Right lobe of liver (tissue), 6 donors: ENCODE results near the gene BTBD8. TPM values are rescaled to one million over a fixed set of nuclear protein-coding genes. Genes with fewer than 3 reads are reported as not detected.

Experiments used
- ATAC-seq, 4 donors: fragments of 200-7000 bp; cut with Tn5 transposase; one replicate each; pipeline ENCODE4 v1.9.1; 2020; ENCODE audit warnings: mild to moderate bottlenecking in 4 of 4, moderate library complexity in 4 of 4
- DNase-seq, 3 donors: peaks; one replicate each; pipeline ENCODE4 v3.0.0-alpha.2; 2020
- H3K27ac ChIP-seq, 3 donors: fragments of 200-600 bp; one replicate each; pipeline ENCODE4 v1.8.0; 2022
- H3K27me3 ChIP-seq, 2 donors: fragments of 200-600 bp; one replicate each; pipeline ENCODE4 v1.8.0; 2022
- H3K36me3 ChIP-seq, 4 donors: fragments of 200-600 bp; sonication (generic) in 1 of 4; one replicate each; pipeline versions ENCODE4 v1.5.1 to v1.8.0; 2017 to 2022; ENCODE audit warnings: control low read depth in 1 of 4
- H3K4me1 ChIP-seq, 4 donors: fragments of 200-600 bp; sonication (generic) in 1 of 4; one replicate each; pipeline versions ENCODE4 v1.5.1 to v1.8.0; 2017 to 2022; ENCODE audit warnings: control low read depth in 1 of 4
- H3K4me3 ChIP-seq, 3 donors: fragments of 200-600 bp; one replicate each; pipeline ENCODE4 v1.8.0; 2022
- H3K9me3 ChIP-seq, 4 donors: fragments of 200-600 bp; sonication (generic) in 1 of 4; one replicate each; pipeline versions ENCODE4 v1.5.1 to v1.8.0; 2017 to 2022; ENCODE audit warnings: control low read depth in 1 of 4
- POLR2A ChIP-seq: fragments of 450-650 bp; IDR thresholded peaks from one replicate; pipeline ENCODE4 v1.6.1; 2017; ENCODE audit warnings: antibody characterized with exemption, mild to moderate bottlenecking
- WGBS: methylation state at CpG from one replicate; pipeline ENCODE4 v1.1.6; 2018; ENCODE audit warnings: low coverage, low lambda C conversion rate; ENCODE audit not compliant: insufficient coverage; ENCODE audit errors: missing lambda C conversion rate; 5-methylcytosine and 5-hydroxymethylcytosine counted together
- intact Hi-C, 2 donors: fragments of 100-400 bp; cut with DNase I; formaldehyde crosslinking; loops; one replicate each; pipeline versions ENCODE4 v1.11.2 to v1.14.1; 2022
- total RNA-seq, 6 experiments: library from RNA; depleted of rRNA in 2 of 6; stranded (reverse); fragments of >200 nt in 2 of 6; fragmentation: NEBNext Ultra II Directional in 3 of 6; extraction: Animal tissue kit (Norgen Biotek cat#: 25700) in 3 of 6; gene quantifications; one replicate each; pipeline versions ENCODE4 v1.1.0 to v1.2.4, GENCODE V29; 2016 to 2023
- TF ChIP-seq, protein P1 (sequence below), 4 donors: fragments of 200-600 bp in 3 of 4; fragments of 450-650 bp in 1 of 4; IDR thresholded peaks; one replicate each; pipeline versions ENCODE4 v1.5.1 to v1.8.0; 2016 to 2022; ENCODE audit warnings: antibody characterized with exemption in 4 of 4, mild to moderate bottlenecking in 2 of 4
- donor health status: DM: no; HTN: yes; CAD: no.
- donor health status: DM: no; HTN: no; CAD: no.
- donor health status: DM: no; HTN: no; CAD: no.
- donor health status: DM: no; HTN: yes; CAD: no.
- donor health status: DM: no; HTN: yes; CAD: no.

BTBD8 gene
- total RNA-seq, 6 experiments from 2014 or later = 1.8 to 3.0 (median 2.1) TPM

DNA sequence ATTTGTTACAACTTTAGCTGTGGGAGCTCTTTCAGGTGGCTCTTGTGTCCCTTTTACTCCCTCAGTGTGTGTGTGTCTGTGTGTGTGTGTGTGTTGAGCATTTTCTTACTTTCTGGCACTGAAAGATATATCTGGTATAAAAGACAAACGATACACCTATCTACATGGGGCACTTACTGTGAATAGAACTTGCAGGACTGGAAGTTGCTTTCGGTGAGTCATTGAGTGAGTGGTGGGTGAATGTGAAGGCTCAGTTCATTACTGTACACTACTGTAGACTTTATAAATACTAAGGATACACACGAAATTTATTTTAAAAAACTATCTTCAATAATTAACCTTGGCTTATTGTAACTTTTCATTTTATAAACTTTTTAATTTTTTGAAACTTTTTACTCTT lies 38.7 kb downstream of the BTBD8 start:
- H3K27me3 ChIP-seq = no peaks in the 10 kb centered on the region
- no peak for TF ChIP-seq POLR2A
- TF ChIP-seq, protein P1, sequence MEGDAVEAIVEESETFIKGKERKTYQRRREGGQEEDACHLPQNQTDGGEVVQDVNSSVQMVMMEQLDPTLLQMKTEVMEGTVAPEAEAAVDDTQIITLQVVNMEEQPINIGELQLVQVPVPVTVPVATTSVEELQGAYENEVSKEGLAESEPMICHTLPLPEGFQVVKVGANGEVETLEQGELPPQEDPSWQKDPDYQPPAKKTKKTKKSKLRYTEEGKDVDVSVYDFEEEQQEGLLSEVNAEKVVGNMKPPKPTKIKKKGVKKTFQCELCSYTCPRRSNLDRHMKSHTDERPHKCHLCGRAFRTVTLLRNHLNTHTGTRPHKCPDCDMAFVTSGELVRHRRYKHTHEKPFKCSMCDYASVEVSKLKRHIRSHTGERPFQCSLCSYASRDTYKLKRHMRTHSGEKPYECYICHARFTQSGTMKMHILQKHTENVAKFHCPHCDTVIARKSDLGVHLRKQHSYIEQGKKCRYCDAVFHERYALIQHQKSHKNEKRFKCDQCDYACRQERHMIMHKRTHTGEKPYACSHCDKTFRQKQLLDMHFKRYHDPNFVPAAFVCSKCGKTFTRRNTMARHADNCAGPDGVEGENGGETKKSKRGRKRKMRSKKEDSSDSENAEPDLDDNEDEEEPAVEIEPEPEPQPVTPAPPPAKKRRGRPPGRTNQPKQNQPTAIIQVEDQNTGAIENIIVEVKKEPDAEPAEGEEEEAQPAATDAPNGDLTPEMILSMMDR (IDR thresholded peaks at IDR 0.05) = no peak
- no peaks in the 10 kb centered on the region for H3K36me3 ChIP-seq
- no peak for DNase-seq
- H3K4me3 ChIP-seq = no peak overlapping the region
- intact Hi-C loops = no loop called here
- H3K9me3 ChIP-seq = no peaks in the 10 kb centered on the region
- no peaks in the 10 kb centered on the region for H3K4me1 ChIP-seq
- 82% methylated on average over 3 of the region's 3 CpGs for WGBS
- ATAC-seq = no peak
- H3K27ac ChIP-seq = no peak overlapping the region

DNA sequence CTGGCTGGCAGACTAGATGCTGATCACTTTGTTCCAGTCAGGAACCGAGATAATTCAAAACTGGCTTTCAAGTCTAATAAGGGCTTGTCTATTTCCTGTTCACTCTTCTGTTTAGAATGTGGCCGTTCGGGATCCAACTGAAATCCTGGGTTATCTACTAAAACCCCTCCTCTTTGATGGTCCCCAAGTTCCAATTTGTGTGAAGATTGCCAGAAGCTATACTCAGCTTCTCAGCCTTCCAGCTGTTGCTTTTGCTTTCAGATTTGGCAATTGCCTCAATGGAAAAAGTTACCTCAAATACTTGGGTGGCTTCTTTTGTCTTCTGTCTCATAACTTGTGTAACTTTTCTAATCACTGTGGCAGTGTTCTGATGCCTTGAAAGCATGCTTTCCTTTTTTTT lies 43.7 kb downstream of the BTBD8 start:
- no peaks in the 10 kb centered on the region for H3K4me1 ChIP-seq
- no peaks in the 10 kb centered on the region for H3K27me3 ChIP-seq
- no peak overlapping the region for H3K27ac ChIP-seq
- TF ChIP-seq, protein P1 (IDR thresholded peaks at IDR 0.05) = no peak
- TF ChIP-seq POLR2A = no peak
- ATAC-seq (no peak), DNase-seq (no peak)
- intact Hi-C loops = no loop called here
- H3K4me3 ChIP-seq = no peak overlapping the region
- WGBS = 65% methylated on average over 3 of the region's 3 CpGs
- H3K36me3 ChIP-seq = no peaks in the 10 kb centered on the region
- no peaks in the 10 kb centered on the region for H3K9me3 ChIP-seq

GRCh38 chr1:92125204-92125603 lies 45.1 kb downstream of the BTBD8 start:
- TF ChIP-seq POLR2A = no peak
- TF ChIP-seq, protein P1 (IDR thresholded peaks at IDR 0.05) = no peak
- intact Hi-C loops = no loop called here

GRCh38 chr1:92126088-92126487 lies 45.9 kb downstream of the BTBD8 start:
- no peaks in the 10 kb centered on the region for H3K27me3 ChIP-seq
- TF ChIP-seq POLR2A = no peak
- TF ChIP-seq, protein P1 (IDR thresholded peaks at IDR 0.05) = no peak
- intact Hi-C loops = no loop called here
- H3K9me3 ChIP-seq = no peaks in the 10 kb centered on the region
- H3K4me1 ChIP-seq = no peaks in the 10 kb centered on the region
- DNase-seq = no peak
- ATAC-seq = no peak
- WGBS = 89% methylated on average over 2 of the region's 3 CpGs
- H3K4me3 ChIP-seq = no peak overlapping the region
- H3K36me3 ChIP-seq = no peaks in the 10 kb centered on the region
- no peak overlapping the region for H3K27ac ChIP-seq

More at GRCh38 chr1:92125204-92125603, 45.1 kb downstream of the BTBD8 start:
- H3K9me3 ChIP-seq = no peaks in the 10 kb centered on the region
- no peak overlapping the region for H3K4me3 ChIP-seq
- no peaks in the 10 kb centered on the region for H3K27me3 ChIP-seq
- H3K4me1 ChIP-seq = no peaks in the 10 kb centered on the region
- H3K36me3 ChIP-seq = no peaks in the 10 kb centered on the region
- no peak for ATAC-seq
- no peak for DNase-seq
- 71% methylated on average over 3 of the region's 4 CpGs for WGBS
- no peak overlapping the region for H3K27ac ChIP-seq

GRCh38 chr1:92134331-92134730 lies 54.2 kb downstream of the BTBD8 start:
- DNase-seq (no peak), ATAC-seq (no peak)
- no peaks in the 10 kb centered on the region for H3K4me1 ChIP-seq
- H3K27ac ChIP-seq = no peak overlapping the region
- TF ChIP-seq, protein P1 (IDR thresholded peaks at IDR 0.05) = no peak
- no peak for TF ChIP-seq POLR2A
- H3K27me3 ChIP-seq = no peaks in the 10 kb centered on the region
- no peaks in the 10 kb centered on the region for H3K36me3 ChIP-seq
- H3K9me3 ChIP-seq = no peaks in the 10 kb centered on the region
- no peak overlapping the region for H3K4me3 ChIP-seq
- intact Hi-C loops = no loop called here
